H1 (cell line): Measurements from ENCODE around the gene F2. TPM values are rescaled to one million over a fixed set of nuclear protein-coding genes. Genes with fewer than 3 reads are reported as not detected.

Experiments
- CTCF ChIA-PET: fragments of 300-600 bp; sonication (Branson Sonifier 250); formaldehyde crosslinking; loops from one replicate; lab custom pipeline; 2021; ENCODE audit not compliant: partially characterized antibody; lab: Charles Lee
- POLR2A ChIA-PET: fragments of 300-600 bp; sonication (Branson Sonifier 250); formaldehyde crosslinking; loops from one replicate; lab custom pipeline; 2021; ENCODE audit warnings: inconsistent platforms; ENCODE audit not compliant: partially characterized antibody; lab: Charles Lee
- DNase-seq, 2 experiments: peaks; one replicate each; pipeline versions ENCODE4 v3.0.0 to v3.0.0-alpha.2; 2010 to 2022; ENCODE audit warnings: low spot score in 2 of 2, low read depth in 1 of 2, mixed read lengths in 1 of 2
- FAIRE-seq: peaks from 2 replicates; lab custom pipeline; 2011; peaks lifted over from hg19 to GRCh38; lab: Jason Lieb, UNC
- H2AFZ ChIP-seq: 2 replicates; pipeline ENCODE4 v1.8.1; 2012; ENCODE audit warnings: low read length, inconsistent platforms
- H2AK5ac ChIP-seq: 2 replicates; pipeline ENCODE4 v1.6.1; 2013; ENCODE audit warnings: low read depth, low read length
- H2BK120ac ChIP-seq: replicated peaks from 2 replicates; pipeline ENCODE3; 2013; ENCODE audit warnings: low read depth, low read length, inconsistent platforms
- H2BK12ac ChIP-seq: 2 replicates; pipeline ENCODE4 v1.6.1; 2013; ENCODE audit warnings: low read depth, low read length
- H2BK15ac ChIP-seq: 2 replicates; pipeline ENCODE4 v1.6.1; 2013; ENCODE audit warnings: low read length
- H2BK20ac ChIP-seq: 2 replicates; pipeline ENCODE4 v1.6.1; 2013; ENCODE audit warnings: low read length
- H2BK5ac ChIP-seq: 2 replicates; pipeline ENCODE4 v1.6.1; 2013; ENCODE audit warnings: low read depth, low read length
- H3K14ac ChIP-seq: 2 replicates; pipeline ENCODE4 v1.6.1; 2013; ENCODE audit warnings: inconsistent platforms; ENCODE audit not compliant: insufficient read length
- H3K18ac ChIP-seq: 2 replicates; pipeline ENCODE4 v1.6.1; 2013; ENCODE audit warnings: low read length; ENCODE audit errors: extremely low read depth
- H3K23ac ChIP-seq: 2 replicates; pipeline ENCODE4 v1.6.1; 2013; ENCODE audit warnings: inconsistent platforms; ENCODE audit not compliant: insufficient read length
- H3K23me2 ChIP-seq: 2 replicates; pipeline ENCODE4 v1.6.1; 2013; ENCODE audit warnings: low read depth, low read length
- H3K27ac ChIP-seq: 2 replicates; pipeline ENCODE4 v1.6.1; 2011; ENCODE audit warnings: low read depth, low read length, inconsistent platforms
- H3K27me3 ChIP-seq, 4 experiments: replicated peaks in 1 of 4; 1 replicate in 1 of 4; 2 replicates in 3 of 4; pipeline versions ENCODE4 v1.6.1 to v1.8.1; 2011 to 2013; ENCODE audit warnings: low read length in 3 of 4, mild to moderate bottlenecking in 3 of 4, inconsistent platforms in 2 of 4, mixed read lengths in 2 of 4, moderate library complexity in 1 of 4; ENCODE audit not compliant: control insufficient read depth in 3 of 4, insufficient read depth in 3 of 4; ENCODE audit errors: extremely low read depth in 1 of 4
- H3K36me3 ChIP-seq, 4 experiments: 2 replicates each; pipeline versions ENCODE4 v1.6.1 to v1.8.1; 2011 to 2013; ENCODE audit warnings: mild to moderate bottlenecking in 4 of 4, low read length in 3 of 4, moderate library complexity in 2 of 4, control low read depth in 1 of 4, inconsistent platforms in 1 of 4; ENCODE audit not compliant: insufficient read depth in 4 of 4, control insufficient read depth in 2 of 4
- H3K4ac ChIP-seq: replicated peaks from 2 replicates; pipeline ENCODE3; 2013; ENCODE audit warnings: low read length, low read depth, mixed read lengths, inconsistent platforms; ENCODE audit not compliant: insufficient read length
- H3K4me1 ChIP-seq, 4 experiments: replicated peaks in 1 of 4; 1 replicate in 1 of 4; 2 replicates in 3 of 4; pipeline versions ENCODE4 v1.6.1 to v1.8.1; 2011 to 2013; ENCODE audit warnings: low read length in 3 of 4, inconsistent platforms in 2 of 4, mixed read lengths in 1 of 4; ENCODE audit not compliant: insufficient read depth in 4 of 4, control insufficient read depth in 3 of 4
- H3K4me2 ChIP-seq, 2 experiments: 2 replicates each; pipeline versions ENCODE4 v1.6.1 to v1.8.1; 2011 to 2013; ENCODE audit warnings: low read depth in 2 of 2, low read length in 2 of 2, control low read depth in 1 of 2, inconsistent platforms in 1 of 2, mild to moderate bottlenecking in 1 of 2; ENCODE audit not compliant: insufficient read depth in 1 of 2
- H3K4me3 ChIP-seq, 4 experiments: fragments of 200-600, 300-600 bp in 1 of 4; sonication (generic), shearing (Covaris generic), sonication (Bioruptor Twin) in 1 of 4; 2 replicates each; pipeline versions ENCODE4 v1.5.1 to v1.8.1; 2011 to 2016; ENCODE audit warnings: low read length in 4 of 4, low read depth in 3 of 4, control low read depth in 2 of 4, inconsistent platforms in 2 of 4, mild to moderate bottlenecking in 2 of 4, mixed read lengths in 1 of 4, moderate library complexity in 1 of 4; ENCODE audit not compliant: insufficient read depth in 2 of 4; ENCODE audit errors: extremely low read depth in 1 of 4
- H3K56ac ChIP-seq: replicated peaks from 2 replicates; pipeline ENCODE3; 2013; ENCODE audit warnings: low read depth, mild to moderate bottlenecking, mixed read lengths, low read length, inconsistent platforms; ENCODE audit not compliant: insufficient read length
- H3K79me1 ChIP-seq: 2 replicates; pipeline ENCODE4 v1.6.1; 2013; ENCODE audit warnings: low read depth, low read length, control low read depth
- H3K79me2 ChIP-seq, 2 experiments: 2 replicates each; pipeline versions ENCODE4 v1.6.1 to v1.8.1; 2012 to 2013; ENCODE audit warnings: low read length in 2 of 2, mild to moderate bottlenecking in 2 of 2, inconsistent platforms in 1 of 2; ENCODE audit not compliant: insufficient read depth in 2 of 2, control insufficient read depth in 1 of 2
- H3K9ac ChIP-seq, 4 experiments: replicated peaks in 1 of 4; 1 replicate in 1 of 4; 2 replicates in 3 of 4; pipeline versions ENCODE4 v1.6.1 to v1.8.1; 2011 to 2013; ENCODE audit warnings: low read depth in 3 of 4, low read length in 3 of 4, control low read depth in 2 of 4, mild to moderate bottlenecking in 2 of 4, moderate library complexity in 2 of 4, inconsistent platforms in 1 of 4; ENCODE audit errors: extremely low read depth in 1 of 4
- H3K9me3 ChIP-seq, 2 experiments: 2 replicates each; pipeline versions ENCODE4 v1.6.1 to v1.8.1; 2012 to 2013; ENCODE audit warnings: mild to moderate bottlenecking in 2 of 2, moderate library complexity in 2 of 2, control low read depth in 1 of 2, inconsistent platforms in 1 of 2, low read depth in 1 of 2, low read length in 1 of 2, mixed read lengths in 1 of 2; ENCODE audit not compliant: insufficient read depth in 2 of 2
- H4K20me1 ChIP-seq, 2 experiments: replicated peaks in 1 of 2; 2 replicates each; pipeline versions ENCODE3 to v1.8.1; 2011 to 2013; ENCODE audit warnings: inconsistent platforms in 2 of 2, low read length in 2 of 2, mild to moderate bottlenecking in 1 of 2; ENCODE audit not compliant: insufficient read depth in 2 of 2, control insufficient read depth in 1 of 2
- H4K5ac ChIP-seq: 2 replicates; pipeline ENCODE4 v1.6.1; 2013; ENCODE audit warnings: low read length, low read depth, mixed read lengths, inconsistent platforms; ENCODE audit not compliant: insufficient read length
- H4K8ac ChIP-seq: 2 replicates; pipeline ENCODE4 v1.8.0; 2013; ENCODE audit warnings: mild to moderate bottlenecking, moderate library complexity, low read length, inconsistent platforms; ENCODE audit not compliant: insufficient read depth; ENCODE audit errors: extremely low read depth
- H4K91ac ChIP-seq: replicated peaks from 2 replicates; pipeline ENCODE3; 2013; ENCODE audit warnings: low read length, mixed read lengths, inconsistent platforms; ENCODE audit not compliant: insufficient read length
- BCL11A ChIP-seq, 2 experiments: IDR thresholded peaks; one replicate each; pipeline ENCODE4 v1.6.1; 2011; ENCODE audit warnings: low read depth in 2 of 2, low read length in 2 of 2, mild to moderate bottlenecking in 2 of 2
- KDM4A ChIP-seq: IDR thresholded peaks from one replicate; pipeline ENCODE4 v1.7.1; 2012; ENCODE audit warnings: low read depth, mild to moderate bottlenecking, moderate library complexity, low read length, inconsistent platforms; ENCODE audit not compliant: severe bottlenecking
- POU5F1 ChIP-seq: IDR thresholded peaks from 2 replicates; pipeline ENCODE4 v1.6.1; 2011; ENCODE audit warnings: low read depth, mild to moderate bottlenecking, low read length, moderate library complexity
- WGBS, 2 experiments: shearing (Covaris generic) in 1 of 2; methylation state at CpG; one replicate each; pipeline versions ENCODE4 v1.1.6 to v1.1.7; 2013 to 2015; ENCODE audit warnings: low lambda C conversion rate in 2 of 2, mixed read lengths in 2 of 2, inconsistent platforms in 1 of 2, low coverage in 1 of 2, missing lambda C conversion rate in 1 of 2; ENCODE audit not compliant: insufficient replicate concordance in 2 of 2, insufficient coverage in 1 of 2, insufficient read length in 1 of 2; ENCODE audit errors: extremely low coverage in 1 of 2, missing lambda C conversion rate in 1 of 2; 5-methylcytosine and 5-hydroxymethylcytosine counted together
- polyA plus RNA-seq, 7 experiments: library from polyadenylated mRNA; depleted of rRNA in 3 of 7; stranded (reverse) in 5 of 7; unstranded in 2 of 7; fragments of >200 nt in 5 of 7; fragments of 200-250 nt in 2 of 7; gene quantifications; 1 replicate in 5 of 7; 2 replicates in 1 of 7; 4 replicates in 1 of 7; pipeline versions ENCODE4 v1.2.1 to v1.2.3, GENCODE V29; 2011 to 2013; ENCODE audit warnings: missing spikeins in 2 of 7, mixed read lengths in 2 of 7
- total RNA-seq: library from RNA; stranded (reverse); fragmentation: NEBNext Ultra II Directional; extraction: Animal tissue kit (Norgen Biotek cat#: 25700); gene quantifications from 2 replicates; pipeline ENCODE4 v1.2.1, GENCODE V29; 2021

F2 gene
- total and polyA plus RNA-seq, 2 of the 8 experiments (the other 6 are each of a cell fraction or from before 2014, with no cell fraction given), result 0.11 TPM; not detected in 1

DNA sequence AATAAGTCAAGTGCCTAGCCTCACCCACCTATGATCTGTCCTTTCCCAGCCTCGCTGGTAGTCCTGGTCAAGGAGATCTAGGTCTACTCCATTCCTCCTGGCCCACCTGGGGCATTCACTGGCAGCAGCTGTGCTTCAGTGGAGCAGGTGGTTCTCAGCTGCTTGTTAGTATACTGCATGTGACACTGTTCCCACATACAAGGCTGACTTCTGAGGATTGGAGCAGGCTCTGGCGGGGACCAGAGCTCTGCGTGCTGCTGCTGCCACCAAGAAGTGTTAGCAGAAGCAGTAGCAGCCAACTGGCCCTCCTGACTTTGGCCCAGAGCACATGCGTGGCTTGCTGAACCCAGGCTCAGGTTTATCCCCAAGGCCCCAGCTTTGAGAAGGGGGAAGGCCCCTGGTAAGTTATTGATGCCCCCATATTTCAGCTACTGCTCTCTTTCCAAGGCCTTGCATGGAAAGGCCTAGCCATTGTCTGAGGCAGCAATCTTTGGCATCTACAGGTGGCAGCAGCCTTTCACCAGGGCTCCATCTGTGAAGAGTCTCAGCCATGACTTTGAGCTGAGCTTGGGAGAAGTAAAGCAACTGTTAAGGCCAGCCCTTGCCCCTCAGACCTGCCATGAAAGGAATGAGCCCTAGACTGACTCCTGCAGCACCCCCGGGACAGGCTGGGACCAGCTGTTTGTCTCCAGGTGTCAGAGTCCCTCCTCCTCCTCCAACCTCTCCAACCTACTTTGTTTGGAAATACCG is 45.1 kb upstream of the F2 start:
- H2BK120ac ChIP-seq, result no peak overlapping the region
- DNase-seq (no peak), FAIRE-seq (no peak)
- no peak overlapping the region for H2BK20ac ChIP-seq
- H2BK5ac ChIP-seq, result no peak overlapping the region
- no peak overlapping the region for H3K23ac ChIP-seq
- H3K18ac ChIP-seq, result no peak overlapping the region; the same call in 1 of the 2 replicates
- no peak overlapping the region for H2BK12ac ChIP-seq
- no peaks in the 10 kb centered on the region for H3K27me3 ChIP-seq
- H4K5ac ChIP-seq, result no peak overlapping the region
- peak overlapping the region; percentile 30 for H3K27ac ChIP-seq
- no peak overlapping the region for H2BK15ac ChIP-seq
- TF ChIP-seq KDM4A, result no peak
- no peak for TF ChIP-seq POU5F1
- no peak for TF ChIP-seq BCL11A (IDR thresholded peaks at IDR 0.05; ENCODE audit: low read depth in 2 of 2, low read length in 2 of 2)
- no peak overlapping the region for H3K4me3 ChIP-seq
- H3K79me1 ChIP-seq, result no peaks in the 10 kb centered on the region
- peaks cover 3 to 19% (median 7%) of the 10 kb centered on the region in 4 experiments for H3K4me1 ChIP-seq
- WGBS, 2 experiments, result 90% methylated on average over 5 of the region's 6 CpGs; no CpG with 5 or more reads in 1 of the 2 experiments
- no peaks in the 10 kb centered on the region for H3K23me2 ChIP-seq
- no peak overlapping the region for H2AK5ac ChIP-seq
- H3K4me2 ChIP-seq, result peak overlapping the region in 1 of 2 experiments; percentile 13; a peak in 2 of 4 replicates
- H3K9ac ChIP-seq, result no peak overlapping the region
- H3K4ac ChIP-seq, result no peak overlapping the region
- H3K56ac ChIP-seq, result no peak overlapping the region
- ChIA-PET POLR2A (interaction anchor here (1.0 to 3.3 kb wide), 5 partner anchors 10 to 37 kb away, joined by 3 to 21 read pairs (median 4); partner anchors contain the start of genes ARHGAP1 and ZNF408), CTCF (interaction anchor here (0.9 to 2.2 kb wide), 7 partner anchors 12 to 110 kb away, joined by 3 to 6 read pairs (median 4); no protein-coding TSS in a partner anchor)
- H3K9me3 ChIP-seq, result no peaks in the 10 kb centered on the region
- no peaks in the 10 kb centered on the region for H3K79me2 ChIP-seq
- peaks cover 9 to 36% (median 27%) of the 10 kb centered on the region in 4 experiments; a peak in 7 of 8 replicates for H3K36me3 ChIP-seq
- no peak overlapping the region for H4K8ac ChIP-seq
- H4K91ac ChIP-seq, result no peak overlapping the region
- no peak overlapping the region for H2AFZ ChIP-seq
- H4K20me1 ChIP-seq, result peaks cover 1 to 2% of the 10 kb centered on the region in 2 experiments
- no peak overlapping the region for H3K14ac ChIP-seq
